DND-41 (cell line): ENCODE measurements around the gene SRCAP.

ENCODE experiments used
- EZH2 ChIP-seq: IDR thresholded peaks from 3 replicates; pipeline ENCODE4 v1.6.1; 2012; ENCODE audit warnings: borderline replicate concordance, low read depth, mild to moderate bottlenecking, moderate library complexity, low read length, inconsistent platforms; ENCODE audit not compliant: severe bottlenecking
- TF ChIP-seq, protein P1 (sequence below): IDR thresholded peaks from 2 replicates; pipeline ENCODE4 v1.5.1; 2012; ENCODE audit warnings: borderline replicate concordance, low read length, moderate library complexity, mild to moderate bottlenecking; ENCODE audit not compliant: poor library complexity, severe bottlenecking; ENCODE audit errors: extremely low read depth

DNA sequence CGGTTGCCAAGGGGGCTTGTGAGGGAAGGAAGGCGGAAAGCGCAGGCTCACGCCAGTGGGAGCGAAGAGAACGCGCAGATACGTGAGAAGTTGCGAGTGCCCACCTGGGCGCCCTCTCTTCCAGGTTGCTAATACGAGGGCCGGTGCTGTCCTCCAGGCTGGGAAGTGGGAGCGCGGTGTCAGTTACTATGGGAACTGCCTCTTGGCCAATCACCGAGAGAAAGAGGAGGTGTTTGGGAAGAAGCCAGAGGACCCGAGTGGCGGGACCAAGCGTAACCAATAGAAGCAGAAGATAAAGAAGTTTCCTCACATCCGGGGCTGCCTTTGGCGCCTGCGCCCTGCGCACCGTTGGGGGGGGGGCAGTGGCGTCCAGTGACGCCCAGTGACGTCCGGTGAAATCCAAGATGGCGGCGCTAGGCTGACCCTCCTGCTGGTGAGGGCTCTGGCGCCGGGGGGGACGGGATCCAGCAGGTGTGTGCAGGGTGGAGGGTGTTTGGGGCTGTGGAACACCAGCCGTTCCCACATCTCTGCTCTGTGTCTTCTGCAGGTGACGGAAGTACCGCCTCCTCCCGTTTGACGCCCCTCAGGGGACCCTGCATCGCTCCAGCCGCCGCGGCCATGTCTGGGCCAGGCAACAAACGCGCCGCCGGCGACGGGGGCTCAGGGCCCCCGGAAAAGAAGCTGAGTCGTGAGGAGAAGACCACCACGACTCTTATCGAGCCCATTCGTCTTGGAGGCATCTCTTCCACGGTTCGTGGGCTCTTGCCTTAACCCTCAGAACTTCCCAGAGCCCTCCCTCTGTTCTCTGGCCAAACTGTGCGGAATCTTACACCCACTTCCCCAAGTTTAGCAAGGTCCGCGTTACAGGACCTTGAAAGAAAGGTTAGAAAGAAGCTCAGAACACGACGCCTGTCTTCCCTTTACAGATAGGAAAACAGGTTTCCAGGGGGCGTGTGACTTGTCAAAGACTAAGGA is 63.2 kb downstream of the SRCAP start, which contains the start of the genes CFAP119 and RNF40:
- TF ChIP-seq, protein P1, sequence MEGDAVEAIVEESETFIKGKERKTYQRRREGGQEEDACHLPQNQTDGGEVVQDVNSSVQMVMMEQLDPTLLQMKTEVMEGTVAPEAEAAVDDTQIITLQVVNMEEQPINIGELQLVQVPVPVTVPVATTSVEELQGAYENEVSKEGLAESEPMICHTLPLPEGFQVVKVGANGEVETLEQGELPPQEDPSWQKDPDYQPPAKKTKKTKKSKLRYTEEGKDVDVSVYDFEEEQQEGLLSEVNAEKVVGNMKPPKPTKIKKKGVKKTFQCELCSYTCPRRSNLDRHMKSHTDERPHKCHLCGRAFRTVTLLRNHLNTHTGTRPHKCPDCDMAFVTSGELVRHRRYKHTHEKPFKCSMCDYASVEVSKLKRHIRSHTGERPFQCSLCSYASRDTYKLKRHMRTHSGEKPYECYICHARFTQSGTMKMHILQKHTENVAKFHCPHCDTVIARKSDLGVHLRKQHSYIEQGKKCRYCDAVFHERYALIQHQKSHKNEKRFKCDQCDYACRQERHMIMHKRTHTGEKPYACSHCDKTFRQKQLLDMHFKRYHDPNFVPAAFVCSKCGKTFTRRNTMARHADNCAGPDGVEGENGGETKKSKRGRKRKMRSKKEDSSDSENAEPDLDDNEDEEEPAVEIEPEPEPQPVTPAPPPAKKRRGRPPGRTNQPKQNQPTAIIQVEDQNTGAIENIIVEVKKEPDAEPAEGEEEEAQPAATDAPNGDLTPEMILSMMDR, result no peak
- no peak for TF ChIP-seq EZH2
